Endothelial cell of umbilical vein (primary cell): ENCODE measurements around the gene COL23A1. TPM values are rescaled to one million over a fixed set of nuclear protein-coding genes. Genes with fewer than 3 reads are reported as not detected.

Source experiments
- BruUV-seq: library from RNA; stranded (reverse); fragments of 400-500 nt; replicated peaks from 2 replicates; lab custom pipeline; 2021; lab: Mats Ljungman, UMichigan
- CTCF ChIA-PET: fragments of 300-600, 350-600 bp; sonication (Branson Sonifier 250); formaldehyde crosslinking; loops from one replicate; lab custom pipeline; 2021; ENCODE audit warnings: antibody characterized with exemption, inconsistent platforms; lab: Charles Lee
- POLR2A ChIA-PET: fragments of 300-600, 350-600 bp; sonication (Branson Sonifier 250); formaldehyde crosslinking; loops from one replicate; lab custom pipeline; 2021; ENCODE audit warnings: antibody characterized with exemption, inconsistent platforms; lab: Charles Lee
- DNase-seq: peaks from one replicate; pipeline ENCODE4 v3.0.0-alpha.2; 2011; ENCODE audit warnings: low read depth, low spot score
- FAIRE-seq: peaks from 2 replicates; lab custom pipeline; 2011; peaks lifted over from hg19 to GRCh38; lab: Jason Lieb, UNC
- H2AFZ ChIP-seq: 2 replicates; pipeline ENCODE4 v1.6.0; 2012; ENCODE audit warnings: low read depth, low read length, control low read depth, inconsistent platforms
- H3K27ac ChIP-seq: 2 replicates; pipeline ENCODE4 v1.5.1; 2011; ENCODE audit warnings: low read depth, mild to moderate bottlenecking, control low read depth, low read length, moderate library complexity; ENCODE audit not compliant: insufficient read depth
- H3K27me3 ChIP-seq, 2 experiments: 2 replicates each; pipeline versions ENCODE4 v1.6.0 to v1.6.1; 2011; ENCODE audit warnings: low read length in 2 of 2, mixed read lengths in 1 of 2; ENCODE audit not compliant: control insufficient read depth in 2 of 2, insufficient read depth in 2 of 2
- H3K36me3 ChIP-seq, 2 experiments: 2 replicates in 1 of 2; 3 replicates in 1 of 2; pipeline ENCODE4 v1.5.1; 2011; ENCODE audit warnings: low read length in 2 of 2, mild to moderate bottlenecking in 1 of 2, moderate library complexity in 1 of 2; ENCODE audit not compliant: control insufficient read depth in 2 of 2, insufficient read depth in 2 of 2; ENCODE audit errors: extremely low read depth in 1 of 2
- H3K4me1 ChIP-seq: 3 replicates; pipeline ENCODE4 v1.5.1; 2011; ENCODE audit warnings: mild to moderate bottlenecking, low read length; ENCODE audit not compliant: control insufficient read depth, insufficient read depth; ENCODE audit errors: extremely low read depth
- H3K4me2 ChIP-seq: 2 replicates; pipeline ENCODE4 v1.6.1; 2011; ENCODE audit warnings: low read length, control low read depth, mixed read lengths; ENCODE audit not compliant: insufficient read depth
- H3K4me3 ChIP-seq, 3 experiments: fragments of 200-600 bp in 1 of 3; sonication (generic), shearing (Covaris generic) in 1 of 3; replicated peaks in 1 of 3; 2 replicates each; pipeline ENCODE4 v1.5.1; 2011 to 2016; ENCODE audit warnings: control low read depth in 3 of 3, low read length in 3 of 3, mild to moderate bottlenecking in 2 of 3, inconsistent platforms in 1 of 3, low read depth in 1 of 3, moderate library complexity in 1 of 3; ENCODE audit not compliant: insufficient read depth in 1 of 3
- H3K79me2 ChIP-seq: 2 replicates; pipeline ENCODE4 v1.6.0; 2012; ENCODE audit warnings: low read length, inconsistent platforms; ENCODE audit not compliant: control insufficient read depth, insufficient read depth
- H3K9ac ChIP-seq: replicated peaks from 2 replicates; pipeline ENCODE3; 2011; ENCODE audit warnings: low read length, control low read depth; ENCODE audit not compliant: insufficient read depth; ENCODE audit errors: extremely low read depth
- H3K9me1 ChIP-seq: replicated peaks from 3 replicates; pipeline ENCODE4 v1.6.0; 2011; ENCODE audit warnings: mild to moderate bottlenecking, low read length; ENCODE audit not compliant: control insufficient read depth, insufficient read depth; ENCODE audit errors: extremely low read depth
- H3K9me3 ChIP-seq: replicated peaks from 2 replicates; pipeline ENCODE4 v1.5.1; 2012; ENCODE audit warnings: low read length, inconsistent platforms; ENCODE audit not compliant: control insufficient read depth, insufficient read depth
- H4K20me1 ChIP-seq: replicated peaks from 2 replicates; pipeline ENCODE3; 2011; ENCODE audit warnings: mild to moderate bottlenecking, low read length; ENCODE audit not compliant: control insufficient read depth, insufficient read depth; ENCODE audit errors: extremely low read depth
- EZH2 ChIP-seq: IDR thresholded peaks from 2 replicates; pipeline ENCODE4 v1.6.1; 2012; ENCODE audit warnings: borderline replicate concordance, low read depth, mild to moderate bottlenecking, moderate library complexity, low read length, inconsistent platforms; ENCODE audit not compliant: severe bottlenecking
- FOS ChIP-seq: IDR thresholded peaks from 2 replicates; pipeline ENCODE4 v1.6.1; 2011; ENCODE audit warnings: mild to moderate bottlenecking, low read length, moderate library complexity, borderline replicate concordance; ENCODE audit not compliant: insufficient read depth
- GATA2 ChIP-seq: IDR thresholded peaks from 2 replicates; pipeline ENCODE4 v1.7.0; 2011; ENCODE audit warnings: low read depth, mild to moderate bottlenecking, moderate library complexity, mixed read lengths, low read length; ENCODE audit not compliant: insufficient read length, insufficient read depth
- JUN ChIP-seq: IDR thresholded peaks from 2 replicates; pipeline ENCODE4 v1.6.1; 2011; ENCODE audit warnings: borderline replicate concordance, low read depth; ENCODE audit not compliant: insufficient read length, insufficient read depth
- MYC ChIP-seq: IDR thresholded peaks from one replicate; pipeline ENCODE4 v1.6.1; 2011; ENCODE audit warnings: mild to moderate bottlenecking, low read depth, low read length
- POLR2A ChIP-seq: IDR thresholded peaks from 2 replicates; pipeline ENCODE4 v1.6.1; 2012; ENCODE audit warnings: low read depth, mild to moderate bottlenecking, control low read depth, low read length
- POLR2AphosphoS5 ChIP-seq: IDR thresholded peaks from 2 replicates; pipeline ENCODE4 v1.6.1; 2012; ENCODE audit warnings: low read depth, mild to moderate bottlenecking, control low read depth, low read length, moderate library complexity; ENCODE audit not compliant: insufficient read depth
- dilution Hi-C: fragments of 300-500 bp; cut with MboI; formaldehyde crosslinking; loops from one replicate; pipeline ENCODE4 v1.15.0; 2019; ENCODE audit warnings: low sequenced_read_pairs; ENCODE audit not compliant: extremely low pct_ligation_motif_present
- intact Hi-C: fragments of 100-400 bp; cut with micrococcal nuclease; formaldehyde crosslinking; loops from one replicate; pipeline ENCODE4 v1.10.0; 2022
- polyA plus RNA-seq, 4 experiments: library from polyadenylated mRNA; depleted of rRNA in 3 of 4; stranded (reverse) in 3 of 4; unstranded in 1 of 4; fragments of >200 nt; gene quantifications; 2 replicates each; pipeline versions ENCODE4 v1.2.1 to v1.2.3, GENCODE V29; 2011 to 2012; ENCODE audit warnings: missing spikeins in 1 of 4
- total RNA-seq: library from RNA; stranded (reverse); gene quantifications from 2 replicates; pipeline ENCODE4 v1.2.3, GENCODE V29; 2021
- TF ChIP-seq, protein P1 (sequence below), 2 donors: IDR thresholded peaks; 1 replicate in 1 of 2; 2 replicates in 1 of 2; pipeline ENCODE4 v1.5.1; 2011; ENCODE audit warnings: low read length in 2 of 2, mild to moderate bottlenecking in 2 of 2, moderate library complexity in 2 of 2, control low read depth in 1 of 2, inconsistent platforms in 1 of 2, low read depth in 1 of 2; ENCODE audit not compliant: insufficient read depth in 1 of 2; ENCODE audit errors: extremely low read depth in 1 of 2
- TF ChIP-seq, protein P2 (sequence below): IDR thresholded peaks from 2 replicates; pipeline ENCODE4 v1.6.1; 2011; ENCODE audit not compliant: insufficient read depth, insufficient read length

COL23A1 gene
- total and polyA plus RNA-seq, 2 donors (not counting 3 experiments of a cell fraction or from before 2014, with no cell fraction given) = not detected

DNA sequence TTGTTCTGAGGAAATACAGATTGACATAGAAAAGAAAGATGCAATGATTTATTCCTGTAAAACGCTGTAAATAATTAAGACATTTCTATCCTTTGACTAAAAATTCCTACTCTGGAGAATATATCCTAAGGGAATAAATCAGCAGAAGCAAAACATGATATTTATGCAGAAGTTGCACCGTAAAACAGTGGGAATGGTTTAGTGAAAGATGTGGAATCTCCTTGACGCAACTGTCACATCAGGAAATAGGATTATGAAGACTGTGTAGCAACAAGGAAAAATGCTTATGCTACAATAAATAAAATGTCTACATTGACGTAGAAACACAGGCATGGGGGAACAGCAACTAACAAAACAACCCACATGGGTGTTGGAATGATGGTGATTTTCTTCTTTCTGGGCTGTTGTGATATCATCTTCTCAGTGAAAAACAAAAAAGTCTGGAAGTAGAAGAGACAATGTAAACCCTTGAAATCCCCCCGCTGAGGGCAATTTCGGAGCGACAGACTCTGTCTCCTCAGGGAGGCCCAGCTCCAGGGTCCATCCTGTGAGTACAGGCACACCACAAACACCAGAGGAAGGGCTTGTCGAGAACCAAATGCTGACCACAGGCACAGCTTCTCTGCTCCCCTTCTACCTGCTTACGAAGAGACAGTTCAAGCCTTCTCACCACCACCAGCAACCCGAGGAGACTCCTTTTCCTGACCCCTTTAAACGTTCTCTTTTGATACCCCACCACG lies 25.2 kb downstream of the COL23A1 start:
- no peak for TF ChIP-seq EZH2
- TF ChIP-seq, protein P1, sequence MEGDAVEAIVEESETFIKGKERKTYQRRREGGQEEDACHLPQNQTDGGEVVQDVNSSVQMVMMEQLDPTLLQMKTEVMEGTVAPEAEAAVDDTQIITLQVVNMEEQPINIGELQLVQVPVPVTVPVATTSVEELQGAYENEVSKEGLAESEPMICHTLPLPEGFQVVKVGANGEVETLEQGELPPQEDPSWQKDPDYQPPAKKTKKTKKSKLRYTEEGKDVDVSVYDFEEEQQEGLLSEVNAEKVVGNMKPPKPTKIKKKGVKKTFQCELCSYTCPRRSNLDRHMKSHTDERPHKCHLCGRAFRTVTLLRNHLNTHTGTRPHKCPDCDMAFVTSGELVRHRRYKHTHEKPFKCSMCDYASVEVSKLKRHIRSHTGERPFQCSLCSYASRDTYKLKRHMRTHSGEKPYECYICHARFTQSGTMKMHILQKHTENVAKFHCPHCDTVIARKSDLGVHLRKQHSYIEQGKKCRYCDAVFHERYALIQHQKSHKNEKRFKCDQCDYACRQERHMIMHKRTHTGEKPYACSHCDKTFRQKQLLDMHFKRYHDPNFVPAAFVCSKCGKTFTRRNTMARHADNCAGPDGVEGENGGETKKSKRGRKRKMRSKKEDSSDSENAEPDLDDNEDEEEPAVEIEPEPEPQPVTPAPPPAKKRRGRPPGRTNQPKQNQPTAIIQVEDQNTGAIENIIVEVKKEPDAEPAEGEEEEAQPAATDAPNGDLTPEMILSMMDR (IDR thresholded peaks at IDR 0.05; ENCODE audit: extremely low read depth in 1 of 2, insufficient read depth in 1 of 2, low read depth in 1 of 2, low read length in 2 of 2) = no peak
- TF ChIP-seq MYC = no peak
- no peak for TF ChIP-seq POLR2AphosphoS5
- TF ChIP-seq GATA2 = no peak
- no peak for TF ChIP-seq FOS
- TF ChIP-seq POLR2A = no peak
- no peak for TF ChIP-seq JUN
- TF ChIP-seq, protein P2, sequence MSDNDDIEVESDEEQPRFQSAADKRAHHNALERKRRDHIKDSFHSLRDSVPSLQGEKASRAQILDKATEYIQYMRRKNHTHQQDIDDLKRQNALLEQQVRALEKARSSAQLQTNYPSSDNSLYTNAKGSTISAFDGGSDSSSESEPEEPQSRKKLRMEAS = no peak
- FAIRE-seq (no peak), DNase-seq (no peak)
- no TSS peak for BruUV-seq
- Histone ChIP-seq H3K4me1 (no peaks in the 10 kb centered on the region), H3K4me2 (no peak overlapping the region), H2AFZ (no peak overlapping the region), H3K9me1 (no peaks in the 10 kb centered on the region), H3K4me3 (no peak overlapping the region), H3K36me3 (no peaks in the 10 kb centered on the region), H3K9ac (no peak overlapping the region), H3K27ac (no peak overlapping the region), H3K27me3 (peaks cover 0 to 4% of the 10 kb centered on the region in 2 experiments), H3K9me3 (no peaks in the 10 kb centered on the region), H4K20me1 (no peaks in the 10 kb centered on the region), H3K79me2 (no peaks in the 10 kb centered on the region)
- dilution Hi-C loops (no loop called here), intact Hi-C loops (no loop called here)
- ChIA-PET CTCF (no interaction called here), POLR2A (no interaction called here)
